Measurements from ENCODE around the gene TASOR2.
A peak's percentile ranks its signal among the peaks of the same experiment; 100 is the strongest.

Gene TASOR2, protein sequence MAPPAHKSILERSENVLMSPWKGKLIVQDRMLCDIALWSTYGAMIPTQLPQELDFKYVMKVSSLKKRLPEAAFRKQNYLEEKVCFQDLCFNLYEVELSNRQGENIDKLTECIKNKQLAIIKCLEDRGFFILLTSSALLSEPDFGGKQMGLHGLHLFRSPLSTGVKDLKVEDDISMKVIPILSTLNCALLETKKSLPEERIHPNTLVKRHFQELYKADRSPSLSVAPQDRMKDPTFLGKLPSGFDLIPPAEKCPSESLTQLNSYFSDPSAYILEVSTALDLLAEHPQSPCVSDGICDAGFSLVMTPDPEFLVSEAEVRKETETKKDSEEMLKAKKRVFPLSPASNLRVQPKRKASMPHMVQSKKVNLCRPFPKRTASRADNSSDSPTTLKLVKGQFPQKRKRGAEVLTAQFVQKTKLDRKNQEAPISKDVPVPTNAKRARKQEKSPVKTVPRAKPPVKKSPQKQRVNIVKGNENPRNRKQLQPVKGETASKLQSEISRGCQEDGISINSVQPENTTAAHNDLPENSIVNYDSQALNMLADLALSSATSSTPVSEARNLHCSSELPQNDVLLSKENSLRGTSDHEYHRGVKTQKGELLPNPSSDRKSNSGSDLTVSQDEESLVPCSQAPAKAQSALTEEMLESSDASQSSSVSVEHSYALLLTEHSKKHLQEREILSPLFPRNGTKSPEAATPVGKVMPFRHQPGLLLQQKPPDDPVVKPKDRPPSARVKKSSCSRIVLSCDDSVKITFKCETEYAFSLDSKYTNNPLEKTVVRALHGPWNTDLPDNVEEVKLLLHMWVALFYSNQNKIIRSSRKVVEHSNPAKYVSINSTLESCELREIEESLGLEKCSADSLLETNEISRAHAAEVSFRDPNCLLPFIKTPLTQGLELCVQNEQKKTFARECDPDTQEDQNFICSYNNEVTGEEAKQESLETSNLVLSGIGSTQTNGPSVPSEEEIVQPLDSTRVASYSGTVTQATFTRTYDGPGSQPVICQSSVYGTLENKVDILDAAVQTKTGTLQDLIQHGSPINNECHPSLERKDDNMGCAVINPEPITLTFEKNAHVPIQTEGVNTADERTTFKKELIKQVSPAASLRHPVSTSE (N-terminal part only)

DNA sequence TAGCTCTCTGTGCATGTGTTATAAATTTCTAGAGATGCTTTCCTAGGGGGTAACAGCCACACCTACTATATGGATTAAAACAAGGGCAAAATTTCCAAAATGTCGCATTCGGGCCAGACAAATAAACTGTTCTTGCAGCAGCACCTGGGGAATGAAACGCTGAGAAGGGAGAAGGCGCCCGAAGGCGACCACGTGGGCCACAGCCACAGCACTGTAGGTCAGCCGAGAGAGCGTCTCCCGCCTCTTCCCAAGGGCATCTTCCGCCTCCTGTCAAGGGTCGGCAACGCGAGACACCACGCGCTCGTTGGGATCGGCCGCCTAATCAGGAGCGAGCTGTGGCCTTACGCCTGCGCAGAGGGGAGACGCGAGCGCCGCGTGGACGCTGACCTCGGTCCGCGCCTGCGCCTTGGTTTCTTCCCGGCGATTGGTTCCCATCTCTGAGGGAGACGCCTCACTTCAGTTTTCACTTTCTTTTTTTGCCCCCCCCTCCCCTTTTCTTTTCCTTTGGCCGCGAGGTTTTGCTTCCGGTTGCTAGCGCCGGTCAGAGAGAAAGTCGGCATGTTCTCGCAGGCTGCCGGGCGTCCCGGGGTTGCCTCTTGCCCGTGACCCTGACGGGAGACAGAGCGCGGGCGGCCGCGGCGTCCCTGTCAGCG, at the start of gene TASOR2:
Gene TASOR2 (plus strand): TSS at position 521 of the 653 bp plus-strand sequence. CDS start 35,805 bp downstream, outside the sequence.
- no peaks in the 10 kb centered on the region for H3K9me3 ChIP-seq (ENCODE audit: control insufficient read depth, low read depth, low read length)
- H3K36me3 ChIP-seq (ENCODE audit: control insufficient read depth, low read depth, low read length) = no peaks in the 10 kb centered on the region
- H3K4me1 ChIP-seq (ENCODE audit: control insufficient read depth, low read depth, low read length) = peaks cover 9% of the 10 kb centered on the region
- H3K27me3 ChIP-seq (ENCODE audit: control insufficient read depth, insufficient read depth, low read length) = peaks cover 28% of the 10 kb centered on the region
- H3K4me3 ChIP-seq (ENCODE audit: low read length) = peak within 1 kb of the TSS; percentile 83
- H3K9ac ChIP-seq (ENCODE audit: low read length) = peak within 1 kb of the TSS; percentile 69
- no peak within 1 kb of the TSS for H3K27ac ChIP-seq (ENCODE audit: low read length)

DNA sequence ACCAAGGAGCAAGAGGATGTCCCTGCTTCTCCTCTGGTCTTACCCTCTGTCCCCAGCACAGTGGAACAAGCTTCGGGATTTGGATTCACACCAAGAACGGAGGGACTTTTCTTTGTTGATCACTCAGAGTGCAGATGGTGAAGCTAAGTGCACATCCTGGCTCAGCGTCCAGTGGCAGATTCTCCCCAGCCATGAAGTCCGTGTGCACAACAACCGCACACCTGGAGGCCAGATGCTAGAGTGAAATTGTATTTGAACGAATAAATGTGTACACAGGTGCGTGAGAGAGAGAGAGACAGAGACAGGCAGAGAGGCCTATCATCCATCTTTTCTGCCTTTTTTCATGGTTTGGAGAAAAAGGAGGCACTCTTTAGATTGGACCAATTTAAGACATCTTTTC, 49.7 kb upstream of the TASOR2 start:
- no peaks in the 10 kb centered on the region for H3K9me3 ChIP-seq (ENCODE audit: control insufficient read depth, low read depth, low read length)
- H3K27me3 ChIP-seq (ENCODE audit: control insufficient read depth, insufficient read depth, low read length) = no peaks in the 10 kb centered on the region
- H3K36me3 ChIP-seq (ENCODE audit: control insufficient read depth, low read depth, low read length) = peaks cover 7% of the 10 kb centered on the region
- no peak overlapping the region for H3K27ac ChIP-seq (ENCODE audit: low read length)
- no peaks in the 10 kb centered on the region for H3K4me1 ChIP-seq (ENCODE audit: control insufficient read depth, low read depth, low read length)
- no peak overlapping the region for H3K4me3 ChIP-seq (ENCODE audit: low read length)
- H3K9ac ChIP-seq (ENCODE audit: low read length) = no peak overlapping the region

DNA sequence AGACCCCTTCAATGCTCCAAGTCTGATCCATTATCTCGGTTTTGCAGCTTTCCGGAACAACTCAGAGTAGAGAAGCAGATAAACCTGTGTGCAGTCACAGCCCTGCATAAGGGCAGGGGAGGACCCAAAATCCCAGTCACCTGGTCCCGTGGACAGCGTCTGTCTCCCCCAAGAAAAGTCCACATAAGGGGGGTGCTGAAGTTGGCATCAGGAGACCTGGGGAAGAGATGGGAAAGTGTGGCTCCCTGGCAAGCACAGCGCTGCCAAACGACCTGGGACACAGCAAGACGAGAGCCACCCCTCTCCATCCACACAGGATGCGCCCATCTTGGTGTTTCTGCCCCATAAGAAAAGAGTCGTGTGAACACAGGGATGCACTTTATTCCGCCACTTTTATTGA, 46.1 kb upstream of the TASOR2 start:
- Histone ChIP-seq H3K4me3 (ENCODE audit: low read length) (no peak overlapping the region), H3K27me3 (ENCODE audit: control insufficient read depth, insufficient read depth, low read length) (no peaks in the 10 kb centered on the region), H3K9me3 (ENCODE audit: control insufficient read depth, low read depth, low read length) (no peaks in the 10 kb centered on the region), H3K27ac (ENCODE audit: low read length) (no peak overlapping the region), H3K4me1 (ENCODE audit: control insufficient read depth, low read depth, low read length) (no peaks in the 10 kb centered on the region), H3K36me3 (ENCODE audit: control insufficient read depth, low read depth, low read length) (peaks cover 19% of the 10 kb centered on the region), H3K9ac (ENCODE audit: low read length) (no peak overlapping the region)

DNA sequence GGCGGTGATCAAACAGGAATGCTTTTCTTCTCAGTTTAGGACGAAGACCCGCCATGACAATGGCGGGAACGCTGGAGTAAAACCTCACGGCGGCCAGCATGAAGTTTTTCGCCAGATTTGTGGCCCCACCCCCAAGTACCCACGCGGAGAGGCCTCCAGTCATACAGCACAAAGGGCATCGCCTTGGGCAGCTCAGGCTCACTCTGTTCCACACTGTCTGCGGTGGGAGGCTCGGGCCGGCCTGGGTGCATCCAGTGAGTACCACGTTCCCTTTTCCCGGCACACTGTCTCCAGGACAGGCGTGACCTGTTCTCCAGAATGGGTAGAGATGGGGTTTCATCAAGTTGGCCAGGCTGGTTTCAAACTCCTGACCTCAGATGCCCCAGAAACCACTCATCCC, 45.6 kb upstream of the TASOR2 start:
- H3K9ac ChIP-seq (ENCODE audit: low read length) = no peak overlapping the region
- no peaks in the 10 kb centered on the region for H3K9me3 ChIP-seq (ENCODE audit: control insufficient read depth, low read depth, low read length)
- no peak overlapping the region for H3K27ac ChIP-seq (ENCODE audit: low read length)
- peaks cover 19% of the 10 kb centered on the region for H3K36me3 ChIP-seq (ENCODE audit: control insufficient read depth, low read depth, low read length)
- no peaks in the 10 kb centered on the region for H3K27me3 ChIP-seq (ENCODE audit: control insufficient read depth, insufficient read depth, low read length)
- H3K4me3 ChIP-seq (ENCODE audit: low read length) = no peak overlapping the region
- H3K4me1 ChIP-seq (ENCODE audit: control insufficient read depth, low read depth, low read length) = no peaks in the 10 kb centered on the region

DNA sequence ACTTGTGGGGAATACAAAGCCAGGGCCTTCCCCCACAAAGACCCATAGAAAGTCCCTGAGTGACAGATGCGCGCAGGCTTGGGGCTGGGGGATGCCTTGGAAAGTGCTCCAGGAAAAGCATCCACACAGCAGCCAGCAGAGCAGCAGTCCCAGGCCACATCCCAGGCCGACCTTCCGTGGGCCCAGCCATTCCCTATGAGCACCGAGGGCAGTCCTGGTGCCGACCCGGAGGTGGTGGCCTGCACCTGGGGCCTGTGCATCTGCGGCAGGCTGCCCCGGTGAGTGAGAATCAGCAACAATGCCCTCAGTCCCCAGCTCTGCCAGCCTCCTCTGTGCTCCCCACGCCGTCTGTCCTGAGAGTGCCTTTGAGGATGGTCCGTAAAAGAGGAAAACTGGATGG, 44.6 kb upstream of the TASOR2 start:
- no peaks in the 10 kb centered on the region for H3K27me3 ChIP-seq (ENCODE audit: control insufficient read depth, insufficient read depth, low read length)
- no peaks in the 10 kb centered on the region for H3K9me3 ChIP-seq (ENCODE audit: control insufficient read depth, low read depth, low read length)
- no peak overlapping the region for H3K4me3 ChIP-seq (ENCODE audit: low read length)
- no peak overlapping the region for H3K9ac ChIP-seq (ENCODE audit: low read length)
- peaks cover 19% of the 10 kb centered on the region for H3K36me3 ChIP-seq (ENCODE audit: control insufficient read depth, low read depth, low read length)
- no peak overlapping the region for H3K27ac ChIP-seq (ENCODE audit: low read length)
- H3K4me1 ChIP-seq (ENCODE audit: control insufficient read depth, low read depth, low read length) = no peaks in the 10 kb centered on the region

DNA sequence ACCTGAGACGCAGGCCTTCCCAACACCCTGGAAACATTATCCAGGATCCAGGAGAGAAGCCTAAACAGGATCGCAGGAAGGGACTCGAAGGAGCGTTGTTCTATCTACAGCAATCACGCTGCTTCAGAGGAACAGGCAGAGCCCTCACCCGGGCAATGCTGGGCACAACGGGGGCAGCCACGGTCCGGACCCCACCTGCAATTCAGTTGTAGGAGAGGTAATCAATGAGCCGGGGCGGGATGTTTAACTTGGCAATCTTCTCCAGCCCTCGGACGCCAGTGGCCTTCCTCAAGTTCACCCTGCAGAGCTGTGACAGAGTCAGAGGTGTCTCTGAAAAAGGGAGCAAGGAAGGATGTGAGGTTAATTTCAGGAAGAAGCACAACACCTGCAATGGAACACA, 44.1 kb upstream of the TASOR2 start:
- H3K27me3 ChIP-seq (ENCODE audit: control insufficient read depth, insufficient read depth, low read length) = no peaks in the 10 kb centered on the region
- H3K9me3 ChIP-seq (ENCODE audit: control insufficient read depth, low read depth, low read length) = no peaks in the 10 kb centered on the region
- peaks cover 19% of the 10 kb centered on the region for H3K36me3 ChIP-seq (ENCODE audit: control insufficient read depth, low read depth, low read length)
- H3K4me1 ChIP-seq (ENCODE audit: control insufficient read depth, low read depth, low read length) = no peaks in the 10 kb centered on the region
- no peak overlapping the region for H3K9ac ChIP-seq (ENCODE audit: low read length)
- H3K27ac ChIP-seq (ENCODE audit: low read length) = no peak overlapping the region
- H3K4me3 ChIP-seq (ENCODE audit: low read length) = no peak overlapping the region

DNA sequence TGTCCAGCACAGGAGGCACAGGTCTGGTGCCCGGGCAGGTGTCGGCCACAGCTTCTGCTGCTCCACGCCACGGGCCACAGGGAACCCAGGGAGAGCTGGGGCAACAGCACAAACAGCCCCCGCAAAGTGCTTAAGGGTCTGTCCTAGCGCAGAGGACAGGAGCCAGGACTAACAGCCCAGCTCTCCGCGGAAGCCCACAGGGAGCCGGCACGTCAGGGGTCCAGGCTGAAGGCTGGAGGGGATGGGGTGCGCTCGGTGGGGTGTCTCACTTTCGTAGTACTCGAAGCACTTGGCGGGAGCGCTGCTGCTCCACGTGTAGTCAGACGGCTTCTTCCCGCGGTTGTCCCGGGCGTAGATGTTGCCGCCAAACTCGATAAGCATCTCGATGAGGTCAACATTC, 43.1 kb upstream of the TASOR2 start:
- no peak overlapping the region for H3K27ac ChIP-seq (ENCODE audit: low read length)
- H3K4me3 ChIP-seq (ENCODE audit: low read length) = no peak overlapping the region
- no peaks in the 10 kb centered on the region for H3K9me3 ChIP-seq (ENCODE audit: control insufficient read depth, low read depth, low read length)
- H3K4me1 ChIP-seq (ENCODE audit: control insufficient read depth, low read depth, low read length) = no peaks in the 10 kb centered on the region
- no peaks in the 10 kb centered on the region for H3K27me3 ChIP-seq (ENCODE audit: control insufficient read depth, insufficient read depth, low read length)
- peaks cover 19% of the 10 kb centered on the region for H3K36me3 ChIP-seq (ENCODE audit: control insufficient read depth, low read depth, low read length)
- H3K9ac ChIP-seq (ENCODE audit: low read length) = no peak overlapping the region

DNA sequence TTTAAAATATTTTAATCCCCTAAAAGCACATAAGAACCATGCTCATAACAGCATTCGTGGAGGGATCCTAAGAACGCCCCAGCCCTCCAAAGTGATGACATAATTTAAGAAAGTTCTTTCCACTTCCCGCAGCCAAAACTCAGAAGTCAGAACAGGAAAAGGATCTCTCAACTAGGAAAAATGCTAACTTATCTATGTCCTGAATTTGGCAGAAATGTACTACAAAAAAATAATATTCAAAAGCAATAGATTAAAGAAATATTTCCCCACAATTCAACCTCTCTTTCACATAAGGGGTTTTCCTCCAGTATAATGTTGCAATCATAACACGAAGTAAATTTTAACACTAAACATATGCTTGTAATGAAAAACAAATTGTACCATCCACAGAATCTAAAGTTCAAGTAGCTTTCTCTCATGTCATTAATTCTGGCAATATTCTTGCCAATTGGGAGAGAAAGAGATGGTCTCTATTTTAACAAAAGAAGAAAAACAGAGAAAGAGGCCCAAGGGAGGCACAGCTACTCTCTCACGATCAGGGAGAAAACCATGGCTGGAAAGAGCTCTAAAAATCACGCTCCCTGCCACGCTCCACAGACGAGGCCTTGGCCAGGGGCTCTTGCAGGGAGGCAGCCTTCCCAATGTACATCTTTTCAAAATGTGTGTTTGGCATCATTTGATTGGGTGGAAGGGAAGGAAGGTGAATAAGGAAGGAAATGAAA, 41.1 kb upstream of the TASOR2 start:
- H3K9ac ChIP-seq (ENCODE audit: low read length) = no peak overlapping the region
- H3K4me3 ChIP-seq (ENCODE audit: low read length) = no peak overlapping the region
- H3K27ac ChIP-seq (ENCODE audit: low read length) = no peak overlapping the region
- no peaks in the 10 kb centered on the region for H3K9me3 ChIP-seq (ENCODE audit: control insufficient read depth, low read depth, low read length)
- no peaks in the 10 kb centered on the region for H3K4me1 ChIP-seq (ENCODE audit: control insufficient read depth, low read depth, low read length)
- H3K36me3 ChIP-seq (ENCODE audit: control insufficient read depth, low read depth, low read length) = peaks cover 19% of the 10 kb centered on the region
- no peaks in the 10 kb centered on the region for H3K27me3 ChIP-seq (ENCODE audit: control insufficient read depth, insufficient read depth, low read length)

DNA sequence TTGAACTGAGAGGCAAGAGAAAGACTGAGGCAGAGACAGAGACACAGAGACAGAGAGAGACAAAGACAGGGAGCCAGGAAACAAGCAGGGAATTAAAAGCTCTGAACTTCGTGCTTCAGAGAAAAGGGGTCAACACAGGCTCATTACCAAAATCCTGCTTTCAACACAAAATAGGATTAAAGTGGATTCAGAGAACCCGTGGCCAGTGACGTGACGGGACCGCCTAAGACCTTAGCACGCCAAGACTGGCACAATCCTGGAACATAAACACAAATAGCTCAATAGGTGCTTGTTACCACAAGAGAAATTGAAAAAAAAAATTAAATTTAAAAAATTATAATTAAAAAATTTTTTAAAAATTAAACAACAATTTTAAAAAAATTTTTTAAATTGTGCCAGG, 39.7 kb upstream of the TASOR2 start:
- H3K9ac ChIP-seq (ENCODE audit: low read length) = no peak overlapping the region
- H3K4me3 ChIP-seq (ENCODE audit: low read length) = no peak overlapping the region
- no peaks in the 10 kb centered on the region for H3K4me1 ChIP-seq (ENCODE audit: control insufficient read depth, low read depth, low read length)
- no peak overlapping the region for H3K27ac ChIP-seq (ENCODE audit: low read length)
- peaks cover 12% of the 10 kb centered on the region for H3K36me3 ChIP-seq (ENCODE audit: control insufficient read depth, low read depth, low read length)
- no peaks in the 10 kb centered on the region for H3K9me3 ChIP-seq (ENCODE audit: control insufficient read depth, low read depth, low read length)
- no peaks in the 10 kb centered on the region for H3K27me3 ChIP-seq (ENCODE audit: control insufficient read depth, insufficient read depth, low read length)

DNA sequence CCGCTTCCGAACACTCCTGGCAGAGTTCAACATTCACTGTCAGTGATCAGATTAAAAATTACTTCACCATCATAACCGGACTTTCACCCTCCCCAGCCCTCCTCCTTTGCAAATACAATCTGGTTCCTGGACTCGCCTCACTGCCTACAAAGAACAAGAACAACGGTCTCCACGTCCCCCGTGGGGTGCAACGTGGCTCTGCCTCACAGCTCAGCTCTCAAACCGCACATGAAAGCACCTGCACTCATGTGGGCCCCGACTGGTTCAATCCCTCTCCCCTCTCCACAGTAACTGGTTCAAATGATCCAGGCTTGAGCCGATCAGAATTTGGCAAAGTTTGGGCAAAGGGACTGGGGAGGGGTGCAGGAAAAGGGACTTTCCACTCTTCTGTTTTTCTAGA, 39.3 kb upstream of the TASOR2 start:
- Histone ChIP-seq H3K27ac (ENCODE audit: low read length) (no peak overlapping the region), H3K36me3 (ENCODE audit: control insufficient read depth, low read depth, low read length) (peaks cover 8% of the 10 kb centered on the region), H3K27me3 (ENCODE audit: control insufficient read depth, insufficient read depth, low read length) (no peaks in the 10 kb centered on the region), H3K9me3 (ENCODE audit: control insufficient read depth, low read depth, low read length) (no peaks in the 10 kb centered on the region), H3K4me1 (ENCODE audit: control insufficient read depth, low read depth, low read length) (no peaks in the 10 kb centered on the region), H3K9ac (ENCODE audit: low read length) (no peak overlapping the region), H3K4me3 (ENCODE audit: low read length) (no peak overlapping the region)
